Hematopoietic multipotent progenitor cell treated with erythropoietin and hydrocortisone succinate and interleukin-3 and kit ligand, for 8 days (in vitro differentiated cells): ENCODE data around the gene GMPR2.
"Not testable (repeated sequence)": the region's sequence is repeated elsewhere in the genome, so short reads cannot be mapped to it uniquely, and the experiment has no call there.

ENCODE experiments used
- DNase-seq: peaks from one replicate; pipeline ENCODE4 v3.0.0-alpha.2; 2015

GMPR2 gene

GRCh38 chr14:24233538-24233866 is 773 bp downstream of the GMPR2 start:
- DNase-seq: peak; percentile 25

GRCh38 chr14:24234095-24235005 is 1.6 kb downstream of the GMPR2 start:
- peak; percentile 18 for DNase-seq

- no peak for DNase-seq
Observed at GRCh38 chr14:24235804-24236688, 3.3 kb downstream of the GMPR2 start.

GRCh38 chr14:24236689-24237462 is 4.1 kb downstream of the GMPR2 start:
- DNase-seq: no peak

GRCh38 chr14:24237463-24237955 is 4.8 kb downstream of the GMPR2 start:
- no peak for DNase-seq

- no peak for DNase-seq
Observed at GRCh38 chr14:24238123-24238522, 5.4 kb downstream of the GMPR2 start.

- no peak for DNase-seq
Observed at GRCh38 chr14:24238527-24239037, 5.9 kb downstream of the GMPR2 start.

GRCh38 chr14:24240110-24240918 is 7.6 kb downstream of the GMPR2 start:
- no peak for DNase-seq

GRCh38 chr14:24241829-24242443 is 9.2 kb downstream of the GMPR2 start:
- peak; percentile 94 for DNase-seq

GRCh38 chr14:24243336-24243836 is 10.7 kb downstream of the GMPR2 start:
- DNase-seq: no peak

GRCh38 chr14:24245350-24245749 is 12.6 kb downstream of the GMPR2 start:
- not testable (repeated sequence) for DNase-seq

- peak; percentile 22 for DNase-seq
Observed at GRCh38 chr14:24246765-24247212, 14.1 kb downstream of the GMPR2 start.

GRCh38 chr14:24247422-24247821 is 14.7 kb downstream of the GMPR2 start:
- peak; percentile 69 for DNase-seq

- no peak for DNase-seq
Observed at GRCh38 chr14:24249230-24250021, 16.7 kb downstream of the GMPR2 start.

- no peak for DNase-seq
Observed at GRCh38 chr14:24250354-24250753, 17.6 kb downstream of the GMPR2 start.

- DNase-seq: no peak
Observed at GRCh38 chr14:24251880-24252288, 19.2 kb downstream of the GMPR2 start.

GRCh38 chr14:24252289-24253124 is 19.8 kb downstream of the GMPR2 start:
- no peak for DNase-seq

- DNase-seq: no peak
Observed at GRCh38 chr14:24253936-24254335, 21.2 kb downstream of the GMPR2 start.
